Keratinocyte (primary cell): ENCODE results near the gene DST. TPM values are rescaled to one million over a fixed set of nuclear protein-coding genes. Genes with fewer than 3 reads are reported as not detected.

Experiments used
- DNase-seq: peaks from one replicate; pipeline ENCODE4 v3.0.0-alpha.2; 2011; ENCODE audit warnings: low read depth, missing footprints, low spot score
- FAIRE-seq: peaks from 2 replicates; lab custom pipeline; 2011; peaks lifted over from hg19 to GRCh38; lab: Jason Lieb, UNC
- H2AFZ ChIP-seq: 2 replicates; pipeline ENCODE4 v1.6.0; 2012; ENCODE audit warnings: low read length, control low read depth, inconsistent platforms; ENCODE audit not compliant: control insufficient read depth
- H3K27ac ChIP-seq: 2 replicates; pipeline ENCODE4 v1.5.1; 2011; ENCODE audit warnings: low read length; ENCODE audit not compliant: control insufficient read depth, insufficient read depth
- H3K27me3 ChIP-seq: 3 replicates; pipeline ENCODE4 v1.6.0; 2011; ENCODE audit warnings: low read length; ENCODE audit not compliant: control insufficient read depth, insufficient read depth; ENCODE audit errors: extremely low read depth
- H3K36me3 ChIP-seq, 2 experiments: 2 replicates in 1 of 2; 3 replicates in 1 of 2; pipeline ENCODE4 v1.5.1; 2011; ENCODE audit warnings: low read length in 2 of 2, mild to moderate bottlenecking in 1 of 2; ENCODE audit not compliant: control insufficient read depth in 2 of 2, insufficient read depth in 2 of 2; ENCODE audit errors: extremely low read depth in 1 of 2
- H3K4me1 ChIP-seq: 3 replicates; pipeline ENCODE4 v1.5.1; 2011; ENCODE audit warnings: low read length; ENCODE audit not compliant: control insufficient read depth, insufficient read depth; ENCODE audit errors: extremely low read depth
- H3K4me2 ChIP-seq: 3 replicates; pipeline ENCODE4 v1.6.0; 2011; ENCODE audit warnings: low read depth, low read length; ENCODE audit not compliant: control insufficient read depth, insufficient read depth; ENCODE audit errors: extremely low read depth
- H3K4me3 ChIP-seq, 3 experiments: fragments of 200-600 bp in 1 of 3; sonication (generic) in 1 of 3; 2 replicates in 2 of 3; 3 replicates in 1 of 3; pipeline ENCODE4 v1.5.1; 2011 to 2016; ENCODE audit warnings: low read length in 3 of 3, mild to moderate bottlenecking in 3 of 3, control low read depth in 2 of 3, inconsistent platforms in 1 of 3, low read depth in 1 of 3, mixed read lengths in 1 of 3, mixed run types in 1 of 3, moderate library complexity in 1 of 3; ENCODE audit not compliant: control insufficient read depth in 2 of 3, insufficient read depth in 2 of 3; ENCODE audit errors: extremely low read depth in 1 of 3
- H3K79me2 ChIP-seq: 2 replicates; pipeline ENCODE4 v1.6.0; 2012; ENCODE audit warnings: low read length; ENCODE audit not compliant: control insufficient read depth, insufficient read depth
- H3K9ac ChIP-seq: 3 replicates; pipeline ENCODE4 v1.6.0; 2011; ENCODE audit warnings: low read length; ENCODE audit not compliant: control insufficient read depth, insufficient read depth; ENCODE audit errors: extremely low read depth
- H3K9me1 ChIP-seq: 3 replicates; pipeline ENCODE4 v1.6.0; 2011; ENCODE audit warnings: low read length; ENCODE audit not compliant: control insufficient read depth, insufficient read depth; ENCODE audit errors: extremely low read depth
- H3K9me3 ChIP-seq: 2 replicates; pipeline ENCODE4 v1.5.1; 2012; ENCODE audit warnings: low read depth, low read length; ENCODE audit not compliant: control insufficient read depth
- H4K20me1 ChIP-seq: 3 replicates; pipeline ENCODE4 v1.6.0; 2011; ENCODE audit warnings: low read length; ENCODE audit not compliant: control insufficient read depth, insufficient read depth; ENCODE audit errors: extremely low read depth
- CTCF ChIP-seq, 3 experiments: IDR thresholded peaks in 1 of 3; conservative IDR thresholded peaks in 1 of 3; optimal IDR thresholded peaks in 1 of 3; 2 replicates in 2 of 3; 3 replicates in 1 of 3; pipeline versions ENCODE3 to v1.5.1; 2011; ENCODE audit warnings: low read length in 3 of 3, mild to moderate bottlenecking in 3 of 3, moderate library complexity in 2 of 3, control low read depth in 1 of 3, inconsistent platforms in 1 of 3; ENCODE audit not compliant: insufficient read depth in 2 of 3; ENCODE audit errors: extremely low read depth in 1 of 3
- EZH2 ChIP-seq: IDR thresholded peaks from one replicate; pipeline ENCODE4 v1.6.1; 2012; ENCODE audit warnings: inconsistent platforms, mild to moderate bottlenecking, low read length, moderate library complexity
- dilution Hi-C: fragments of 300-500 bp; cut with MboI; formaldehyde crosslinking; loops from one replicate; pipeline ENCODE4 v1.7.0; 2020; ENCODE audit warnings: low sequenced_read_pairs; ENCODE audit not compliant: extremely low pct_ligation_motif_present
- polyA plus RNA-seq, 5 experiments: library from polyadenylated mRNA; depleted of rRNA in 3 of 5; stranded (reverse) in 3 of 5; stranded (forward) in 1 of 5; unstranded in 1 of 5; fragments of >200 nt; gene quantifications; 1 replicate in 1 of 5; 2 replicates in 3 of 5; 3 replicates in 1 of 5; pipeline versions ENCODE4 v1.2.1 to v1.2.3, GENCODE V29; 2011 to 2012; ENCODE audit warnings: missing spikeins in 2 of 5, low read depth in 1 of 5, low replicate concordance in 1 of 5

Gene DST
- polyA plus RNA-seq, 1 donor (not counting 4 experiments of a cell fraction or from before 2014, with no cell fraction given), result 455 TPM

GRCh38 chr6:56419191-56419590 lies 223.5 kb downstream of the DST start:
- no peak for TF ChIP-seq CTCF (optimal IDR thresholded peaks at IDR 0.05 in 1 of 3, IDR thresholded peaks at IDR 0.05 in 1 of 3, conservative IDR thresholded peaks at IDR 0.05 in 1 of 3; ENCODE audit: extremely low read depth in 1 of 3, insufficient read depth in 2 of 3, low read length in 3 of 3)
- TF ChIP-seq EZH2, result no peak
- no peak for FAIRE-seq
- dilution Hi-C loops, result no loop called here

GRCh38 chr6:56417823-56418222 lies 224.9 kb downstream of the DST start:
- dilution Hi-C loops, result no loop called here
- no peak for FAIRE-seq
- H3K4me3 ChIP-seq, result no peak overlapping the region

More at GRCh38 chr6:56419191-56419590, 223.5 kb downstream of the DST start:
- Histone ChIP-seq H3K9ac (no peak overlapping the region), H2AFZ (no peak overlapping the region), H3K4me3 (no peak overlapping the region), H3K27me3 (no peaks in the 10 kb centered on the region), H3K4me1 (no peaks in the 10 kb centered on the region), H4K20me1 (no peaks in the 10 kb centered on the region), H3K27ac (no peak overlapping the region), H3K79me2 (no peaks in the 10 kb centered on the region), H3K9me3 (no peaks in the 10 kb centered on the region), H3K9me1 (no peaks in the 10 kb centered on the region), H3K36me3 (no peaks in the 10 kb centered on the region), H3K4me2 (no peak overlapping the region)
- DNase-seq, result no peak

More at GRCh38 chr6:56417823-56418222, 224.9 kb downstream of the DST start:
- Histone ChIP-seq H4K20me1 (no peaks in the 10 kb centered on the region), H3K27me3 (no peaks in the 10 kb centered on the region), H3K36me3 (no peaks in the 10 kb centered on the region), H3K27ac (no peak overlapping the region), H3K9ac (no peak overlapping the region), H3K4me1 (no peaks in the 10 kb centered on the region), H3K9me1 (no peaks in the 10 kb centered on the region), H2AFZ (no peak overlapping the region), H3K4me2 (no peak overlapping the region), H3K9me3 (no peaks in the 10 kb centered on the region), H3K79me2 (no peaks in the 10 kb centered on the region)
- TF ChIP-seq EZH2 (no peak), CTCF (optimal IDR thresholded peaks at IDR 0.05 in 1 of 3, IDR thresholded peaks at IDR 0.05 in 1 of 3, conservative IDR thresholded peaks at IDR 0.05 in 1 of 3; ENCODE audit: extremely low read depth in 1 of 3, insufficient read depth in 2 of 3, low read length in 3 of 3) (peak in 1 of 3 experiments; percentile 16)
- no peak for DNase-seq
